Neural progenitor cell (in vitro differentiated cells): Measurements from ENCODE around the gene PNLIPRP1.

Experiments
- CTCF ChIP-seq: fragments of 200-600 bp; sonication (generic); IDR thresholded peaks from 2 replicates; pipeline ENCODE4 v1.5.1; 2017; ENCODE audit warnings: antibody characterized with exemption, mild to moderate bottlenecking
- EZH2 ChIP-seq: fragments of 200-600 bp; sonication (generic); IDR thresholded peaks from 2 replicates; pipeline ENCODE4 v1.6.1; 2017; ENCODE audit warnings: antibody characterized with exemption, mild to moderate bottlenecking, moderate library complexity

DNA sequence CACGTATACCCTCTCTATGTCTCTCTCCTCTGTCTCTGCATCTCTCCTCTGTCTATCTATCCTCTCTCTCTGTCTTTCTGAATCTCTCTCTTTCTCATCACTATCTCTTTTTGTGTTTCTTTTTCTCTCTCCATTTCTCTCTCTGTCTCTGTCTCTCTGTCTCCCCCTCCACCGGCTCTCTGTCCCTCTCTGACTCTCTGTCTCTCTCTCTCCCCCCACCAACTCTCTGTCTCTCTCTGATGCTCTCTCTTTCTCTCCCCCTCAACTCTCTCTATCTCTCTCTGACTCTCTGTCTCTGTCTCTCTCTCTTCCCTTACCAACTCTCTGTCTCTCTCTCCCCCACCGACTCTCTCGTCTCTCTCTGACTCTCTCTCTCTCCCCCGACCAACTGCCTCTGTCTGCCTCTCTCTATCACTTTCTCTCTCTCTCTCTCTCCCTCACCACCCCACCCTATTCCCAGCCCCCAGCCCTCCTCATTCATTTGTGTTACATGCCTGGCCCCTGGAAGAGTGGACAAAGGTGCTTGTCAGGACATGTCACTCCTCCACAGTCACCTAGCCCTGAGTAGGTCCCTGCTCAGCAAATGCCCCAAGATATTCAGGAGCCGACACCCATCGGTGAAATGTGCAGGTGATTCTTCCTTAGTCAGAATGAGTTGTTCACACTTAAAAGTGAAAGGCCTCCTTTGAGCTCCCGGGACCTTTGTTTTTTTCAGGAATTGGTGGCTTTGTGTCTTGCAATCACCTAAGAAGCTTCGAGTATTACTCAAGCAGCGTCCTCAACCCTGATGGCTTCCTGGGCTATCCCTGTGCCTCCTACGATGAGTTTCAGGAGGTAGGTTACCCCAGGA, 43.6 kb downstream of the PNLIPRP1 start:
- TF ChIP-seq CTCF (no peak), EZH2 (no peak)
